Kidney (tissue), 14 donors: ENCODE results near the gene CACNB2. TPM values are rescaled to one million over a fixed set of nuclear protein-coding genes. Genes with fewer than 3 reads are reported as not detected.

Source experiments
- DNase-seq, 5 donors: peaks; one replicate each; pipeline ENCODE4 v3.0.0-alpha.2; 2013 to 2020
- FAIRE-seq: peaks from 2 replicates; lab custom pipeline; 2012; peaks lifted over from hg19 to GRCh38; lab: Jason Lieb, UNC
- H3K27ac ChIP-seq, 2 donors: one replicate each; pipeline ENCODE4 v1.7.0; 2013; ENCODE audit warnings: low read depth in 2 of 2, low read length in 2 of 2, inconsistent platforms in 1 of 2
- H3K27me3 ChIP-seq: one replicate; pipeline ENCODE4 v1.7.1; 2013; ENCODE audit warnings: low read length, inconsistent platforms; ENCODE audit not compliant: control insufficient read depth, insufficient read depth
- H3K36me3 ChIP-seq, 3 donors: one replicate each; pipeline versions ENCODE4 v1.7.0 to v1.7.1; 2013; ENCODE audit warnings: low read length in 3 of 3, control low read depth in 1 of 3, inconsistent platforms in 1 of 3; ENCODE audit not compliant: insufficient read depth in 3 of 3, control insufficient read depth in 2 of 3
- H3K4me1 ChIP-seq, 3 donors: one replicate each; pipeline versions ENCODE4 v1.7.0 to v1.7.1; 2013; ENCODE audit warnings: low read length in 3 of 3, inconsistent platforms in 1 of 3, low read depth in 1 of 3; ENCODE audit not compliant: control insufficient read depth in 2 of 3, insufficient read depth in 2 of 3
- H3K4me3 ChIP-seq, 3 donors: one replicate each; pipeline versions ENCODE4 v1.7.0 to v1.8.1; 2013; ENCODE audit warnings: low read length in 3 of 3, control low read depth in 1 of 3, inconsistent platforms in 1 of 3
- H3K9ac ChIP-seq, 3 donors: one replicate each; pipeline versions ENCODE4 v1.7.0 to v1.7.1; 2013; ENCODE audit warnings: low read length in 3 of 3, control low read depth in 1 of 3, inconsistent platforms in 1 of 3
- H3K9me3 ChIP-seq, 3 donors: one replicate each; pipeline versions ENCODE4 v1.7.0 to v1.7.1; 2013; ENCODE audit warnings: low read length in 3 of 3, control low read depth in 1 of 3, inconsistent platforms in 1 of 3; ENCODE audit not compliant: control insufficient read depth in 2 of 3, insufficient read depth in 1 of 3
- intact Hi-C: fragments of 100-400 bp; cut with DNase I; formaldehyde crosslinking; loops from one replicate; pipeline ENCODE4 v1.11.1; 2022
- polyA plus RNA-seq: library from polyadenylated mRNA; stranded (reverse); fragments of 350-450 nt; fragmentation: Illumina TruSeq; extraction: RNeasy Lipid Tissue Mini Kit (QIAGEN cat#74804); gene quantifications from one replicate; pipeline ENCODE4 v1.2.3, GENCODE V29; 2014; ENCODE audit warnings: low read depth, low replicate concordance; ENCODE audit not compliant: insufficient read depth
- total RNA-seq: library from RNA; stranded (reverse); fragmentation: NEBNext Ultra II Directional; extraction: Animal tissue kit (Norgen Biotek cat#: 25700); gene quantifications from one replicate; pipeline ENCODE4 v1.2.1, GENCODE V29; 2021
- TF ChIP-seq, protein P1 (sequence below): IDR thresholded peaks from 3 replicates; pipeline ENCODE4 v1.5.1; 2012; ENCODE audit warnings: mild to moderate bottlenecking, moderate library complexity, borderline replicate concordance; ENCODE audit not compliant: insufficient read depth; ENCODE audit errors: extremely low read depth
- donor health status: control.
- donor health status: control.
- donor health status: control.
- donor health status: control.
- donor health status: control.
- donor health status: DM: yes; HTN: yes; CAD: no.
- donor health status: Normal renal cell carcinoma (clear cell type).

The CACNB2 gene
- total and polyA plus RNA-seq, 2 donors from 2014 or later: 2.8 TPM

DNA sequence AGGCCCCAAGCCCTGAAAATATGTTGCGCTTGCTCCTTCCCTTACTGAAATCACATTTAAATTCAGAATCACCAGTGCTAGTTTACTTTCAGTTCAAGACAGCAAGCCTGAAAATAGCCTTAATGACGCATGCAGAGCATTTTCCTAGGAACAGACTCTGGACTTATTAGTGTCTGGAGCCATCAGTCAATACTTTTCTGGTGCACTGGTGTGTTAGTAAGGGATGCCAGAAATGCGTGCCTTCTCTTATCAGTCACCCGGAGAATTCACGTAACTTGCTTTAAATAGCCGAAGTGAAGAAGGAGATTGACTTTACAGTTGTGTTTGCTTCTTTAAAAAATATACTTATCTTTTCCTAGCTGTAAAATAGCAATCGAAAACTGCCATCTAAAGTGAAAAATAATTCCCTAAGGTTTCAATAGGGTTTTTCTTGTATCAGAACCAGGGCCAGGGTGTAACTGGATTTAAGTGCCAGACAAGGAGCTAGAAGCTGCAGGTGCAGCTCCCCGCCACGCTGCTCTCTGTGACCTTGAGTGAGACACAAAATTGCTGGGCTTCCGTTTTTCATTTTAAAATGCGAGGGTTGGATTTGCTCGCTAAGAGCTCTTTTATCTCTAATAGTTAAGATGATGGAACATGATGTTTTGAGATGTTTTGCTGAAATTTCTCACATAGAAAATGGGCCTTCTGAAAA is 333.3 kb downstream of the CACNB2 start:
- Histone ChIP-seq H3K9me3 (no peaks in the 10 kb centered on the region), H3K4me1 (no peaks in the 10 kb centered on the region), H3K27me3 (no peaks in the 10 kb centered on the region), H3K4me3 (no peak overlapping the region), H3K36me3 (no peaks in the 10 kb centered on the region), H3K27ac (peak overlapping the region in 1 of 2 donors; percentile 19), H3K9ac (no peak overlapping the region)
- intact Hi-C loops: no loop called here
- DNase-seq (no peak), FAIRE-seq (no peak)
- TF ChIP-seq, protein P1, sequence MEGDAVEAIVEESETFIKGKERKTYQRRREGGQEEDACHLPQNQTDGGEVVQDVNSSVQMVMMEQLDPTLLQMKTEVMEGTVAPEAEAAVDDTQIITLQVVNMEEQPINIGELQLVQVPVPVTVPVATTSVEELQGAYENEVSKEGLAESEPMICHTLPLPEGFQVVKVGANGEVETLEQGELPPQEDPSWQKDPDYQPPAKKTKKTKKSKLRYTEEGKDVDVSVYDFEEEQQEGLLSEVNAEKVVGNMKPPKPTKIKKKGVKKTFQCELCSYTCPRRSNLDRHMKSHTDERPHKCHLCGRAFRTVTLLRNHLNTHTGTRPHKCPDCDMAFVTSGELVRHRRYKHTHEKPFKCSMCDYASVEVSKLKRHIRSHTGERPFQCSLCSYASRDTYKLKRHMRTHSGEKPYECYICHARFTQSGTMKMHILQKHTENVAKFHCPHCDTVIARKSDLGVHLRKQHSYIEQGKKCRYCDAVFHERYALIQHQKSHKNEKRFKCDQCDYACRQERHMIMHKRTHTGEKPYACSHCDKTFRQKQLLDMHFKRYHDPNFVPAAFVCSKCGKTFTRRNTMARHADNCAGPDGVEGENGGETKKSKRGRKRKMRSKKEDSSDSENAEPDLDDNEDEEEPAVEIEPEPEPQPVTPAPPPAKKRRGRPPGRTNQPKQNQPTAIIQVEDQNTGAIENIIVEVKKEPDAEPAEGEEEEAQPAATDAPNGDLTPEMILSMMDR: no peak

DNA sequence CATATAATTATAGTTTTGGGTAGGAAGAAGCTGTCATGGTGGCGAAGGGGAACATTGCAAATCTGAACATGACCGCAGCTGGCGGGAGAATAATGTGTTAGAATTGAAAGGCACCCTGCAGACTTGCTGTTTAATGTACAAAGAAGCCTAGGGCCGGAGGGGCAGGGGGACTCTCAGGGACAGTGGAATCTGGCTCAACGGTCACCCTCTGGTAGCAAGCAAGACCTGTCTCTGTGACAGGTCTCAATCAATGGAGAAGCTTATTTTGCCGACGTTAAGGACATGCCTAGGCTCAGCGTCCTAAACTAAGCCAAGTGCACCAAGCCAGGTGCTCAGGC is 333.9 kb downstream of the CACNB2 start:
- H3K27me3 ChIP-seq: no peaks in the 10 kb centered on the region
- no peaks in the 10 kb centered on the region for H3K4me1 ChIP-seq
- TF ChIP-seq, protein P1: no peak
- FAIRE-seq (no peak), DNase-seq (no peak)
- intact Hi-C loops: no loop called here
- no peaks in the 10 kb centered on the region for H3K9me3 ChIP-seq
- no peak overlapping the region for H3K27ac ChIP-seq
- H3K9ac ChIP-seq: no peak overlapping the region
- H3K36me3 ChIP-seq: no peaks in the 10 kb centered on the region
- no peak overlapping the region for H3K4me3 ChIP-seq

DNA sequence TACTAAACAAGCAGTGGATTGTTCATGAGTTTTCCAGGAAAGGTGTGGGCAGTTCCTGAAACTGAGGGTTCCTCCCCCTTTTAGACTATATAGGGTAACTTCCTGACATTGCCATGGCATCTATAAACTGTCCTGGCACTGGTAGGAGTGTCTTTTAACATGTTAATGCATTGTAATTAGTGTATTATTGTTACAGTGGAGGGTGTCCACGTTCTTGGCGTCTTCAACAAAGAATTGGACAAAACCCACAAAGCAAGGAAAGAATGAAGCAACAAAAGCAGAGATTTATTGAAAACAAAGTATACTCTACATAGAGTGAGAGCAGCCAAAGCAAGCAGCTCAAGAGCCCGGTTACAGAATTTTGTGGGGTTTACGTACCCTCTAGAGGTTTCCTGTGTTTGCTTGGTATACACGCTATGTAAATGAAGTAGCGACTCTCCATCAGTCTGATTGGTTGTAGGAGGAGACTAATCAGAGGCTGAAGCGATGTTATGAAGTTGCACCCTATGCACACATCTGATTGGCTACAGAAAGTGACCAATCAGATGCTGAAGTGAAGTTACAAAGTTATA is 335.9 kb downstream of the CACNB2 start:
- Histone ChIP-seq H3K27ac (no peak overlapping the region), H3K4me1 (no peaks in the 10 kb centered on the region), H3K4me3 (no peak overlapping the region), H3K9me3 (no peaks in the 10 kb centered on the region), H3K36me3 (no peaks in the 10 kb centered on the region), H3K9ac (no peak overlapping the region), H3K27me3 (no peaks in the 10 kb centered on the region)
- DNase-seq: no peak
- TF ChIP-seq, protein P1: no peak
- intact Hi-C loops: no loop called here
- FAIRE-seq: no peak
